Measurements from ENCODE around the gene ZBTB20. TPM values are rescaled to one million over a fixed set of nuclear protein-coding genes. Genes with fewer than 3 reads are reported as not detected.

ZBTB20 gene
- total RNA-seq, 2 experiments from 2014 or later = 8.1 TPM

DNA sequence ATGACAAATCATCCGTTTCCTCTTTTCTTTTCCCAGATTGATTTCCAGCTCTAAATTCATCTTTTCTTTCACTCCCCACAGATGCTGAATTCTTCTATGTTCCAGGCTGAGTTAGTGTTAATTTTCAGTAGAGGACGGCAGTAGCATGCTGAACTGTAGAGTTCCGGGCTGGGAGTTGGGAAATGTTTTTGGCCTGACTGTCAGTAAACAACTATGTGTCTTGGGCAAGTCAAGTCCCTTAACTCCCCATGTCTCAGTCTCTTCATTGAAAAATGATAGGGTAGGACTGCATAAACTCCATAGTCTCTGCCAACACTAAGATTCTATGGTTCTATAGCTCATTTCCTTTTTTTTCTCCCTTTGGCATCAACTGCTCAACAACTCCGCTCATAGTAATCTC is 519.3 kb downstream of the ZBTB20 start:
- DNase-seq (no peak), ATAC-seq (no peak)
- Mint-ChIP-seq H3K4me1 (ENCODE audit: low read depth) (no peaks in the 10 kb centered on the region), H3K9me3 (ENCODE audit: insufficient read depth) (no peaks in the 10 kb centered on the region), H3K27me3 (ENCODE audit: low read depth) (no peaks in the 10 kb centered on the region), H3K4me3 (no peak overlapping the region), H3K27ac (no peak overlapping the region), H3K36me3 (ENCODE audit: low read depth) (no peaks in the 10 kb centered on the region)
- POLR2A ChIA-PET = no interaction called here
- CTCF ChIA-PET = no interaction called here

DNA sequence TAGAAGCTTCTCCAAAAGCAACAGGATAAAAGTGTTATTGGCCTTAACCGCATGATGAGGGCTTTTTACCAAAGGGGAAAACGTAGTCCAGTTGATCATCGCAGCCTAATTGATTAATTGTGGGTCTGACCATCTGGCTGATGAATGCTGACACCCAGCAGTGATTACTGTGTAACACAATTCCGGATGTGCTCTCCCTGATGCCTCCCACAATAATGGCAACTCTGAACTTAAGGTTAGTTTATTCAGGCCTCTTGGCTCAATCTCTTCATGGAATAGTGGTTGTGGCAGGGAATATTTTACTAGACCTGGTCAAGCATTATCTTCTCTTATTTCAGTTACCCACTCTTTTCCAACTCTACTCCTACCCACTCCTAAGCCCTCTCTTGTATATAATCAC is 520.3 kb downstream of the ZBTB20 start:
- CTCF ChIA-PET = no interaction called here
- H3K4me1 Mint-ChIP-seq (ENCODE audit: low read depth) = no peaks in the 10 kb centered on the region
- POLR2A ChIA-PET = no interaction called here

DNA sequence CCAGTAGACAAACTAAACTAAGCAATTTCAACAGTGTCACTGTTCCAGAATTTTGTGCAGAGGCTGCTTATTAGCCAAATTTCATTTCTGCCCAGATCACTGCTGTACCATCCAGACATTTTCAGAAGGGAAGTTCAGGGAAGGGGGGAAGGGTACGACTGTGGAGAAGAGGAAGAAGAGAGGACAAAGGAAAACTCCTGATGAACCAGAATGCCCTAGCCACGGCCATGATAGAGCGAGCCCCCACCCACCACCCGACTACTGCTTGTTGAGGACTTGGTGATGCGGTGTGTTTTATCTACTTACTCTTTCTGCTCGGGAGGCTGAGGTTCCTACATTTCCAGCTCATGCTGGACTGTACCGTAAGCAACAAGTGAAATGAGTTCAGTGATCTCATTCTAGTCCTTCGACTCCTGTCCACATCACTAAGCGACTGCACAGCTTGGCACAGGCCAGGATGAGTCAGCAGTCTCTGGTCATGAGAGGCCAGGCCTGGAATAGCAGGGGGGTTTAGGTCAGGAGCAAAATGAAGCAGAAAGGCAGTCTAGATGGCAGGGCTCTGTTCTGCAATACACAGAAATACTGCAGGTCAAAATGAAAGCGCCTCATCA is 522.4 kb downstream of the ZBTB20 start:
- H3K4me3 Mint-ChIP-seq = no peak overlapping the region
- DNase-seq = no peak
- ChIA-PET CTCF (no interaction called here), POLR2A (no interaction called here)
- H3K9me3 Mint-ChIP-seq (ENCODE audit: insufficient read depth) = no peaks in the 10 kb centered on the region
- no peaks in the 10 kb centered on the region for H3K4me1 Mint-ChIP-seq (ENCODE audit: low read depth)
- H3K36me3 Mint-ChIP-seq (ENCODE audit: low read depth) = no peaks in the 10 kb centered on the region
- no peak for ATAC-seq
- no peaks in the 10 kb centered on the region for H3K27me3 Mint-ChIP-seq (ENCODE audit: low read depth)
- H3K27ac Mint-ChIP-seq = no peak overlapping the region

More for the DNA sequence above, 520.3 kb downstream of the ZBTB20 start:
- Mint-ChIP-seq H3K27me3 (ENCODE audit: low read depth) (no peaks in the 10 kb centered on the region), H3K36me3 (ENCODE audit: low read depth) (no peaks in the 10 kb centered on the region), H3K9me3 (ENCODE audit: insufficient read depth) (no peaks in the 10 kb centered on the region), H3K27ac (no peak overlapping the region), H3K4me3 (no peak overlapping the region)
- DNase-seq (no peak), ATAC-seq (no peak)

DNA sequence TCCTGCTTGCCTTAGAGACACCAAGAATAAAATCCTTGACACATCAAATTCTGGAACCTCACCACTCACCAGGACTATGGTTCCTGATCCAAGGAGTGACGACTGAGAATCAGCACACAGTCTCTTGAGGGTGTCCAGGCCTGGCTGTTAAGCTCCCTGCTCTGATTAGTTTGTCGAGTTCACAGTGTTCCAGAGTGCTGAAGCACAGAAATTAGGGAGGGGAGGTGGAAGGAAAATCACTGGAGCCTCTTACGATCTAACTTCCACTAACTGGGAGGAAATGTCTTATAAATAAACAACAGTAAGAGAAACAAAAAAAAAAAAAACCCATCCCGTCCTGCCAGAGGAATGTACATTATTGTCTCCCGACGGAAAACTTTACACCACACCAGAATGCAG is 523.0 kb downstream of the ZBTB20 start:
- Mint-ChIP-seq H3K9me3 (ENCODE audit: insufficient read depth) (no peaks in the 10 kb centered on the region), H3K4me3 (no peak overlapping the region), H3K36me3 (ENCODE audit: low read depth) (no peaks in the 10 kb centered on the region), H3K27me3 (ENCODE audit: low read depth) (no peaks in the 10 kb centered on the region), H3K4me1 (ENCODE audit: low read depth) (no peaks in the 10 kb centered on the region), H3K27ac (no peak overlapping the region)
- ChIA-PET POLR2A (no interaction called here), CTCF (no interaction called here)
- ATAC-seq (no peak), DNase-seq (no peak)

DNA sequence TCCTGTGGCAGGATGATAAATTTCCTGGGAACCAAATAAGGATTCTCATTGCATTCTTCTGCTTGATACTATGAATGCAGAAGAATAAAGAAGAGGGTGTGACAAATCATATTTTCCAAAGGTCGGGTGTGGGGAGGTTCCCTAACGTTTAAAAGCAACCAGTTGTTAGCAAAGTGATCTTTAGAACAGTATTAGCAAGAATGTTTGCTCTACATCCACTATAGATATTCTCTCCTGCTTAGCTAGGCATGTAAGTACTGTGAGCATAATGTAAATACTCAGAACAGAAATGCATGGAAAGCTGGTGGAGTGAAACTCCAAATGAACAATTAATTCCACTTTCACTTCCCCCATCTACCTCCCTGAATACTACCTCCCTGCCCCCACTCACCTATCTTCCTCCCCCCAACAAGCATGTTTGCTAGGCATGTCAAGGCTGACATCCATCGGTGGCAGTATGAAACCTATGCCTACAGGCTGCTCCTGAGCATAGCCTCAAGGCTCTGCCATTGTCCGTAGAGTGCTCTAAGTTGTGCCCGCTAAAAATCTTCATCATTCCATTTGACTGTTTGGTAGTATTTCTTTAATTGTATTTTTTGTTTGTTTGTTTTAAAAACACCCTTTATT is 523.6 kb downstream of the ZBTB20 start:
- DNase-seq = no peak
- H3K4me1 Mint-ChIP-seq (ENCODE audit: low read depth) = no peaks in the 10 kb centered on the region
- ChIA-PET CTCF (no interaction called here), POLR2A (no interaction called here)
- no peaks in the 10 kb centered on the region for H3K27me3 Mint-ChIP-seq (ENCODE audit: low read depth)
- no peaks in the 10 kb centered on the region for H3K9me3 Mint-ChIP-seq (ENCODE audit: insufficient read depth)
- no peak for ATAC-seq
- no peaks in the 10 kb centered on the region for H3K36me3 Mint-ChIP-seq (ENCODE audit: low read depth)
- H3K27ac Mint-ChIP-seq = no peak overlapping the region
- no peak overlapping the region for H3K4me3 Mint-ChIP-seq

DNA sequence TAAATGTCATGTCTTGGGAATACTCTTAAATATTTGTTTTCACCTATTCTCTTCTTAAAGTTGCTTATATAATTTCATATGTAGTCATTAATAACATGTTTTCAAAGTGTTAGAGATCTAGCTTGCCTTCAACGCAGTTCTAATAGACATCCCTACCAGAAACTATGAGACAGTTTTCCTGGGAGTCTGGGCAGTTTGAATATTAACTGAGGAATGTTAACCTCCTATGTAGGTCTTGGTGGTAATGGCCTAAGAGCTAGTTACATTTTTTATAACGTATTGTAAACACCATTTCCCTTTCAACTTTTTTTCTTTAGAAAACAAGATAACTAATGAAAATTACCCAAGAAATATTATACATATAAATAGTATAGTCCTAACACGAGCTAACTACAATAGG is 525.1 kb downstream of the ZBTB20 start:
- H3K27me3 Mint-ChIP-seq (ENCODE audit: low read depth) = no peaks in the 10 kb centered on the region
- no peaks in the 10 kb centered on the region for H3K4me1 Mint-ChIP-seq (ENCODE audit: low read depth)
- H3K4me3 Mint-ChIP-seq = no peak overlapping the region
- no peak overlapping the region for H3K27ac Mint-ChIP-seq
- no peaks in the 10 kb centered on the region for H3K9me3 Mint-ChIP-seq (ENCODE audit: insufficient read depth)
- ATAC-seq (no peak), DNase-seq (no peak)
- ChIA-PET CTCF (interaction anchor here (0.8 kb wide), 1 partner anchor 12 kb away, joined by 3 read pairs; no protein-coding TSS in a partner anchor), POLR2A (no interaction called here)
- no peaks in the 10 kb centered on the region for H3K36me3 Mint-ChIP-seq (ENCODE audit: low read depth)

DNA sequence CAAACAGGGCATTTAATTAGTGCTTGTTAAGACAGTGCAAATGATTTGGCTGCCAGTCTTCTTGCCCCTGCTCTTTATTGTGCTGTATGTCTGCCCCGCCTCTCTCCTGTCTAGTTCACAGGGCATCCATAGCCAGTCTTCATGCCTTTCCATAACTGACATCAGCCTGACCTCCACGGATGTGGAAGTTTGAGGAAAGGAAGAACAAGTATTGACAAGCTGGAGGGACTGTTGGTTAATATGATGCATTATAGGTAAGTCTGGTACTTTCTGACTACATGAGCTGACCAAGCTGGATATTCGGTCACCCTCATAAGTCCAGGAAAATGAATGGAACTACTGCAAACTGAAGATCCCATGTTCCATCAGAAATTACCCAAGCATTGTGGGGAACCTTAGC is 527.3 kb downstream of the ZBTB20 start:
- H3K9me3 Mint-ChIP-seq (ENCODE audit: insufficient read depth) = no peaks in the 10 kb centered on the region
- H3K36me3 Mint-ChIP-seq (ENCODE audit: low read depth) = no peaks in the 10 kb centered on the region
- no peak overlapping the region for H3K4me3 Mint-ChIP-seq
- ChIA-PET POLR2A (no interaction called here), CTCF (no interaction called here)
- ATAC-seq (no peak), DNase-seq (no peak)
- H3K4me1 Mint-ChIP-seq (ENCODE audit: low read depth) = no peaks in the 10 kb centered on the region
- no peak overlapping the region for H3K27ac Mint-ChIP-seq
- H3K27me3 Mint-ChIP-seq (ENCODE audit: low read depth) = no peaks in the 10 kb centered on the region

DNA sequence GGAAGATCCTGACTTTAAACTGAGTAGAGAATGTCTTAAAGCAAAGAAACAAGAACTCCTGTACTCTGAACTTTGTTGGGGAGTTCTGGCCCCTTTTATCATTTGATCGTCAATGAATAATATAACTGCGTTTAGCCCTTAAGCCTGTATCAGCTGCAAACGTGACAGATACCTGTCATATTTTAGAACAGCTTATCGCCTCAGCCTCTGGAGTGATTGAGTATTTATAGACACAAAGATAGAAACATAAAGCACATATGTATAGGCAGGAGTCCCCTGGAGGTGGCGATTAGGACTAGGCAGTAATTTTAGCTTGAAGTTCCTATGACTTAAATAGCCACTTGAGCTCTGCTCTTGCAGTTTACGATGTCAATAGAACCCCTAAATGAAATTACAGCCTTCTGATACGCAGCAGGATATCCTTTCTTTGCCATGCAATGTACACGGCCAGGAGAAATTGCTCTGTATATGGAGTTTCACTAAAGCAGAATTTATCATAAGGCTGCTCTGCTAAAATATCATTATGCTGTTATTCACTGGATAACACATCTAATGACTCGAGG is 531.5 kb downstream of the ZBTB20 start:
- no peak overlapping the region for H3K4me3 Mint-ChIP-seq
- no peaks in the 10 kb centered on the region for H3K27me3 Mint-ChIP-seq (ENCODE audit: low read depth)
- ATAC-seq (no peak), DNase-seq (no peak)
- CTCF ChIA-PET = no interaction called here
- H3K27ac Mint-ChIP-seq = no peak overlapping the region
- POLR2A ChIA-PET = no interaction called here
- H3K9me3 Mint-ChIP-seq (ENCODE audit: insufficient read depth) = no peaks in the 10 kb centered on the region
- no peaks in the 10 kb centered on the region for H3K4me1 Mint-ChIP-seq (ENCODE audit: low read depth)
- no peaks in the 10 kb centered on the region for H3K36me3 Mint-ChIP-seq (ENCODE audit: low read depth)

DNA sequence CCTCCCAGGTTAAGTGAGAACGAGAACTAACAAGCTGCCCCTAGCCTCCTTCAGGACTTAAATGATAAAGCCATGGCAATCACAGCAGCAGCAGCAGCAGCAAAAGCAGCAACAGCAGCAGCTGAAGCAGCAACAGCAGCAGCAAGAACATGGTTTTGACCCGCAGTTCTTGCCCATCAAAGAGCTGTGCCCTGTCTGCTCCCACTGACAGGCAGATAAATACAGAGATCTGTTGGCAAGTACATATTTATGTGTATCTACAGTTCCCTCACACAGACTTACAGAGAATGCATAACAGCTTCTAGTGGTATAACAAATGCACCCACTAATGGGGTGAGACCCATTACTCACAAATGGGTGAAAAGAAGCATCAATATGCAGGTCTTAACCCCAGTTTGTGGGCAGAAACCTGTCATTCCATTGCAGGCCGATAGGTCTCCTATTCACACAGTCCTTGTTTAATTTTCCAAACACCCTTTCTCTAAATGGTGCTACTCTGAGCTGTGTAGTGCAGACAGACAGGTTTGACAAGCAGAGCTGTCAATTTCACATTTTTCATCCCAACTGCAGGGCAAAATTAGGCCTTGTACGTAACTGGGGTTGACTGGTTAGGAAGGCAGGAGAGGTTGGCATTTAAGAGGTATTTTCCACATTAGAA is 537.0 kb downstream of the ZBTB20 start:
- Mint-ChIP-seq H3K27ac (no peak overlapping the region), H3K36me3 (ENCODE audit: low read depth) (no peaks in the 10 kb centered on the region), H3K4me3 (no peak overlapping the region), H3K4me1 (ENCODE audit: low read depth) (no peaks in the 10 kb centered on the region), H3K9me3 (ENCODE audit: insufficient read depth) (no peaks in the 10 kb centered on the region), H3K27me3 (ENCODE audit: low read depth) (no peaks in the 10 kb centered on the region)
- ChIA-PET POLR2A (no interaction called here), CTCF (interaction anchor here (1.0 kb wide), 1 partner anchor 12 kb away, joined by 3 read pairs; no protein-coding TSS in a partner anchor)
- DNase-seq (no peak), ATAC-seq (no peak)

DNA sequence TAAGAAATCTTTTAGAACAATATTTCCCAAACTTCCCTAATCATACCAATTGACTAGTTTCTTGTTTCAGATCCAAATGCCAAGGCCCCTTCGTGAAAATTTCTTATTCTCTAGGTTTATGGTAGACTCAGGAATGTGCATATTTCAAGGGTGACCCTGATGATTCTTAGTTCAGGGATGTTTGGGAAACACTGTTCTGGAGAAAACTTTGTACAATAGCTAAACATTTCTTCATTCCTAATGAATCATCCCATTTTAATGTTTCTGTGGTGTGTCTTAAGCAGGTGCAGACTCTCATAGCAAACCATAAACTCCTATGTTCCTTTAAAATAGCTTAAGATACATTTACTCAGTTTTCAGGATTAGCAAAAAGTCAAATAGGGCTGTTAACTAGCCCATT is 538.8 kb downstream of the ZBTB20 start:
- ChIA-PET CTCF (no interaction called here), POLR2A (no interaction called here)
- no peak overlapping the region for H3K4me3 Mint-ChIP-seq
- H3K27me3 Mint-ChIP-seq (ENCODE audit: low read depth) = no peaks in the 10 kb centered on the region
- ATAC-seq (no peak), DNase-seq (no peak)
- no peaks in the 10 kb centered on the region for H3K9me3 Mint-ChIP-seq (ENCODE audit: insufficient read depth)
- H3K36me3 Mint-ChIP-seq (ENCODE audit: low read depth) = no peaks in the 10 kb centered on the region
- no peak overlapping the region for H3K27ac Mint-ChIP-seq
- H3K4me1 Mint-ChIP-seq (ENCODE audit: low read depth) = no peaks in the 10 kb centered on the region

DNA sequence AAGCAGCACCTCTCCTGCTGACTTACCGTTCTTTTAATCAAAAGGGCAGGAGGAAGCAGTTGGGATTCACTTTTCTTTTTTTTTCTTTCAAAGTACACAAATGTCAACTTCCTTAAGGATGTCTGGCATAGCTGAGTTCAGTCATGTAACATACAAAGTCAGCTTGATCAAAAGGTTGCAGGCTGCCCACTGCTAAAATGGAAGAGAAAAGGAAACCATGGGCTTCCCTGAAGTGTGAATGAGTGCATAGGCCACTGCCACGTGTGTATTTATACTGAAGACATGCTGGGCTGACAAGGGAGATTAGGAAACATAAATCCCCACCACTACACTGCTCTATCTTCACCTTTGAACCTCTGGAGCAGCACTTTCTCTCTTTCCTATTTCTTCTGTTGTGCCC is 540.8 kb downstream of the ZBTB20 start:
- DNase-seq (no peak), ATAC-seq (no peak)
- no peaks in the 10 kb centered on the region for H3K27me3 Mint-ChIP-seq (ENCODE audit: low read depth)
- no peak overlapping the region for H3K27ac Mint-ChIP-seq
- no peak overlapping the region for H3K4me3 Mint-ChIP-seq
- ChIA-PET CTCF (no interaction called here), POLR2A (no interaction called here)
- H3K4me1 Mint-ChIP-seq (ENCODE audit: low read depth) = no peaks in the 10 kb centered on the region
- H3K9me3 Mint-ChIP-seq (ENCODE audit: insufficient read depth) = no peaks in the 10 kb centered on the region
- H3K36me3 Mint-ChIP-seq (ENCODE audit: low read depth) = no peaks in the 10 kb centered on the region

DNA sequence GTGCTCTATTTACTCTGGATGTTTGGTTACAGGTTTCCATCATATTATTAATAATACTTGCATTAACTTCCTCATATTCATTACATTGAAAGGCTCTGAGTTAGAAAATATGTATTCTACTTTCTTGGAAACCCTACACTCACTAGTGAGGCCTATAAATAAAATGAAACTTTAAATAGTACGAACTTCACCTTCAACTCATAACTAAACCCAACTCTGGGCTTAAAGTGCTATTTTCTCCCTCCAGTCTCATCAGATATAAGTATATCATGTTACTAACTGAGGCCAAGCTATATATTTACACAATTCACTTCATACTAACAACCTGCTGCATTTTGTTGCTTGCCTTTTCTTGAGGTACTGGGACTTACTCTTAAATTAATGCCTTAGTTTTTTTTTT is 546.5 kb downstream of the ZBTB20 start:
- CTCF ChIA-PET = no interaction called here

More for the DNA sequence above, 546.5 kb downstream of the ZBTB20 start:
- Mint-ChIP-seq H3K9me3 (ENCODE audit: insufficient read depth) (no peaks in the 10 kb centered on the region), H3K4me3 (no peak overlapping the region), H3K36me3 (ENCODE audit: low read depth) (no peaks in the 10 kb centered on the region), H3K27ac (no peak overlapping the region), H3K27me3 (ENCODE audit: low read depth) (no peaks in the 10 kb centered on the region), H3K4me1 (ENCODE audit: low read depth) (no peaks in the 10 kb centered on the region)
- ATAC-seq (no peak), DNase-seq (no peak)
- POLR2A ChIA-PET = no interaction called here
